NCI-H2196 treated with DMSO at 0.1 percent for 48 hours (cell line): Measurements from ENCODE around the gene HK2.
A peak's percentile ranks its signal among the peaks of the same experiment; 100 is the strongest.
"Not testable (repeated sequence)": the region's sequence is repeated elsewhere in the genome, so short reads cannot be mapped to it uniquely, and the experiment has no call there.

Experiments used
- DNase-seq: peaks from one replicate; lab custom pipeline; 2025; ENCODE audit not compliant: unreplicated experiment; lab: John Stamatoyannopoulos, UW

Gene HK2

GRCh38 chr2:74893332-74893731, 59.4 kb downstream of the HK2 start:
- DNase-seq: no peak

- no peak for DNase-seq
Observed at GRCh38 chr2:74894272-74894981, 60.5 kb downstream of the HK2 start.

GRCh38 chr2:74895001-74895400, 61.1 kb downstream of the HK2 start:
- no peak for DNase-seq

- no peak for DNase-seq
Observed at GRCh38 chr2:74896232-74896631, 62.3 kb downstream of the HK2 start.

GRCh38 chr2:74900225-74900624, 66.3 kb downstream of the HK2 start:
- not testable (repeated sequence) for DNase-seq

- DNase-seq: no peak
Observed at GRCh38 chr2:74902281-74902860, 68.4 kb downstream of the HK2 start.

- DNase-seq: no peak
Observed at GRCh38 chr2:74906395-74906794, 72.5 kb downstream of the HK2 start.

GRCh38 chr2:74907560-74907959, 73.6 kb downstream of the HK2 start:
- not testable (repeated sequence) for DNase-seq

GRCh38 chr2:74908748-74909444, 75.0 kb downstream of the HK2 start:
- no peak for DNase-seq

- no peak for DNase-seq
Observed at GRCh38 chr2:74910245-74910644, 76.3 kb downstream of the HK2 start.

GRCh38 chr2:74911061-74911460, 77.1 kb downstream of the HK2 start:
- DNase-seq: no peak

GRCh38 chr2:74915743-74916142, 81.8 kb downstream of the HK2 start:
- no peak for DNase-seq

GRCh38 chr2:74916394-74916793, 82.5 kb downstream of the HK2 start:
- no peak for DNase-seq

- no peak for DNase-seq
Observed at GRCh38 chr2:74917702-74918619, 84.0 kb downstream of the HK2 start.

GRCh38 chr2:74919827-74920226, 85.9 kb downstream of the HK2 start:
- no peak for DNase-seq

GRCh38 chr2:74921236-74921736, 87.4 kb downstream of the HK2 start:
- no peak for DNase-seq

- no peak for DNase-seq
Observed at GRCh38 chr2:74922592-74923227, 88.8 kb downstream of the HK2 start.

GRCh38 chr2:74924463-74925265, 90.7 kb downstream of the HK2 start:
- no peak for DNase-seq

- peak; percentile 36 for DNase-seq
Observed at GRCh38 chr2:74925361-74925786, 91.4 kb downstream of the HK2 start.

- no peak for DNase-seq
Observed at GRCh38 chr2:74927621-74928020, 93.7 kb downstream of the HK2 start.
